ENCODE results near the gene CENPVL1. TPM values are rescaled to one million over a fixed set of nuclear protein-coding genes. Genes with fewer than 3 reads are reported as not detected.
"Not testable (repeated sequence)": the region's sequence is repeated elsewhere in the genome, so short reads cannot be mapped to it uniquely, and the experiment has no call there.

The CENPVL1 gene
- total RNA-seq (2013; cell fraction: nucleolus; rRNA removed): not detected in 2 replicates
- total RNA-seq (2014; rRNA removed) (not detected in 2 replicates), total RNA-seq (2014; rRNA removed; fragmentation: Illumina TruSeq; extraction: Trizol) (not detected in 2 replicates), total RNA-seq (2021) (not detected in 2 replicates), polyA plus RNA-seq (2011; rRNA removed) (not detected in 2 replicates), polyA plus RNA-seq (2014; fragmentation: Illumina TruSeq; extraction: Trizol) (not detected in 2 replicates), polyA plus RNA-seq (2014; fragmentation: Nextera tagmentation; extraction: Ambion mirVana) (not detected), polyA plus RNA-seq (2014; rRNA removed) (not detected in 2 replicates), polyA plus RNA-seq (2016; fragmentation: Nextera tagmentation; extraction: Ambion mirVana) (not detected), polyA minus RNA-seq (2011; rRNA and poly(A)+ RNA removed) (not detected in 2 replicates), Bru-seq, nascent RNA (not detected), BruChase-seq, experiment 1, labeled RNA remaining after a 6-hour chase (not detected), BruChase-seq, experiment 2, labeled RNA remaining after a 2-hour chase (not detected)
- polyA plus RNA-seq (2011; ENCODE audit: low read depth): not detected
- not detected in 2 replicates for polyA plus RNA-seq (2011; cell fraction: cytosol; rRNA removed)
- polyA plus RNA-seq (2011; cell fraction: nucleus; rRNA removed): not detected in 2 replicates
- polyA plus RNA-seq (2012): not detected in 2 replicates
- not detected in 2 replicates for polyA minus RNA-seq (2011; cell fraction: cytosol; rRNA and poly(A)+ RNA removed)
- not detected in 2 replicates for polyA minus RNA-seq (2011; cell fraction: nucleus; rRNA and poly(A)+ RNA removed)
- long read RNA-seq, experiment 1: 0 reads
- long read RNA-seq, experiment 2: 0 reads

- POLR2A ChIA-PET; H3K36me3 ChIP-seq (ENCODE audit: control insufficient read depth in 2 of 2, insufficient read depth in 2 of 2, low read length in 1 of 2); SMC1A ChIA-PET (ENCODE audit: uncharacterized antibody, unreplicated experiment); H3K79me2 ChIP-seq (ENCODE audit: control insufficient read depth, insufficient read depth, low read length); in situ Hi-C loops (cut with MboI); CTCF ChIA-PET; H3K9me3 ChIP-seq (replicated peaks; ENCODE audit: control insufficient read depth, insufficient read depth, low read length); H4K20me1 ChIP-seq (ENCODE audit: control insufficient read depth, insufficient read depth); FAIRE-seq; H3K4me3 ChIP-seq; ATAC-seq; intact Hi-C loops (cut with micrococcal nuclease; ENCODE audit: unreplicated experiment); DNase-seq (ENCODE audit: low read depth, low spot score); H3K27me3 ChIP-seq (replicated peaks in 1 of 2; ENCODE audit: control insufficient read depth in 2 of 2, insufficient read depth in 2 of 2, low read length in 1 of 2); H2AFZ ChIP-seq (ENCODE audit: control insufficient read depth, low read depth, low read length); RAD21 ChIA-PET (ENCODE audit: unreplicated experiment); H3K4me2 ChIP-seq (ENCODE audit: control insufficient read depth, insufficient read depth); H3K9ac ChIP-seq (ENCODE audit: control insufficient read depth, insufficient read depth, low read length); H3K27ac ChIP-seq (ENCODE audit: control insufficient read depth, insufficient read depth); BruUV-seq (replicated peaks); H3K4me1 ChIP-seq (ENCODE audit: control insufficient read depth, insufficient read depth, low read length): not testable (repeated sequence)
- no CpG with 5 or more reads among the region's 87 CpGs for WGBS (ENCODE audit: insufficient coverage, insufficient replicate concordance, low lambda C conversion rate, missing lambda C conversion rate)
Observed at GRCh38 chrX:51710277-51711164, at the start of gene CENPVL1. TSS of gene CENPVL1 (plus strand) at chrX:51710512. CDS start at chrX:51710512, 0 bp downstream.

- SMC1A ChIA-PET (ENCODE audit: uncharacterized antibody, unreplicated experiment): no interaction called here
- no peak overlapping the region for H2AFZ ChIP-seq (ENCODE audit: control insufficient read depth, low read depth, low read length)
- H3K9ac ChIP-seq (ENCODE audit: control insufficient read depth, insufficient read depth, low read length): no peak overlapping the region
- no peak overlapping the region for H3K4me3 ChIP-seq
- FAIRE-seq (no peak), DNase-seq (ENCODE audit: low read depth, low spot score) (no peak), ATAC-seq (no peak)
- RAD21 ChIA-PET (ENCODE audit: unreplicated experiment): no interaction called here
- H3K36me3 ChIP-seq (ENCODE audit: control insufficient read depth in 2 of 2, insufficient read depth in 2 of 2, low read length in 1 of 2): no peaks in the 10 kb centered on the region
- BruUV-seq (replicated peaks): no TSS peak
- H3K27me3 ChIP-seq (replicated peaks in 1 of 2; ENCODE audit: control insufficient read depth in 2 of 2, insufficient read depth in 2 of 2, low read length in 1 of 2): no peaks in the 10 kb centered on the region
- in situ Hi-C loops (cut with MboI) (no loop called here), intact Hi-C loops (cut with micrococcal nuclease; ENCODE audit: unreplicated experiment) (no loop called here)
- no peaks in the 10 kb centered on the region for H3K9me3 ChIP-seq (replicated peaks; ENCODE audit: control insufficient read depth, insufficient read depth, low read length)
- POLR2A ChIA-PET: no interaction called here
- no peaks in the 10 kb centered on the region for H4K20me1 ChIP-seq (ENCODE audit: control insufficient read depth, insufficient read depth)
- WGBS (ENCODE audit: insufficient coverage, insufficient replicate concordance, low lambda C conversion rate, missing lambda C conversion rate): 10% methylated on average over 5 of the region's 5 CpGs
- H3K4me2 ChIP-seq (ENCODE audit: control insufficient read depth, insufficient read depth): no peak overlapping the region
- no peaks in the 10 kb centered on the region for H3K79me2 ChIP-seq (ENCODE audit: control insufficient read depth, insufficient read depth, low read length)
- CTCF ChIA-PET: no interaction called here
- H3K4me1 ChIP-seq (ENCODE audit: control insufficient read depth, insufficient read depth, low read length): no peaks in the 10 kb centered on the region
- no peak overlapping the region for H3K27ac ChIP-seq (ENCODE audit: control insufficient read depth, insufficient read depth)
- TF ChIP-seq HCFC1 (IDR thresholded peaks at IDR 0.05; ENCODE audit: low read length): no peak
- no peak for TF ChIP-seq NBN (IDR thresholded peaks at IDR 0.05)
- TF ChIP-seq MTA2 (IDR thresholded peaks at IDR 0.05; ENCODE audit: low read depth): no peak
- no peak for TF ChIP-seq NR2C1 (IDR thresholded peaks at IDR 0.05)
- TF ChIP-seq, protein P1, sequence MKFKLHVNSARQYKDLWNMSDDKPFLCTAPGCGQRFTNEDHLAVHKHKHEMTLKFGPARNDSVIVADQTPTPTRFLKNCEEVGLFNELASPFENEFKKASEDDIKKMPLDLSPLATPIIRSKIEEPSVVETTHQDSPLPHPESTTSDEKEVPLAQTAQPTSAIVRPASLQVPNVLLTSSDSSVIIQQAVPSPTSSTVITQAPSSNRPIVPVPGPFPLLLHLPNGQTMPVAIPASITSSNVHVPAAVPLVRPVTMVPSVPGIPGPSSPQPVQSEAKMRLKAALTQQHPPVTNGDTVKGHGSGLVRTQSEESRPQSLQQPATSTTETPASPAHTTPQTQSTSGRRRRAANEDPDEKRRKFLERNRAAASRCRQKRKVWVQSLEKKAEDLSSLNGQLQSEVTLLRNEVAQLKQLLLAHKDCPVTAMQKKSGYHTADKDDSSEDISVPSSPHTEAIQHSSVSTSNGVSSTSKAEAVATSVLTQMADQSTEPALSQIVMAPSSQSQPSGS (IDR thresholded peaks at IDR 0.05; ENCODE audit: low read length): no peak
- TF ChIP-seq ZNF24 (IDR thresholded peaks at IDR 0.05): no peak
- TF ChIP-seq ZZZ3 (IDR thresholded peaks at IDR 0.05; ENCODE audit: control insufficient read depth, insufficient read length, low read depth): no peak
- no peak for TF ChIP-seq ZNF687 (IDR thresholded peaks at IDR 0.05)
Observed at GRCh38 chrX:51665981-51666380, 44.3 kb upstream of the CENPVL1 start.
